IMR-90 (cell line): ENCODE data around the gene MRM2. TPM values are rescaled to one million over a fixed set of nuclear protein-coding genes. Genes with fewer than 3 reads are reported as not detected.

ENCODE experiments used
- ATAC-seq: fragments of 200-7000 bp; cut with Tn5 transposase; 2 replicates; pipeline ENCODE4 v1.9.1; 2020; ENCODE audit warnings: low read depth, mild to moderate bottlenecking, moderate library complexity
- BruUV-seq: library from RNA; stranded (reverse); fragments of 400-500 nt; replicated peaks from 2 replicates; lab custom pipeline; 2021; lab: Mats Ljungman, UMichigan
- CTCF ChIA-PET: fragments of 300-600 bp; formaldehyde crosslinking; extraction: SDS; loops from one replicate; lab custom pipeline; 2021; ENCODE audit warnings: antibody characterized with exemption; lab: Yijun Ruan, JAX
- POLR2A ChIA-PET: fragments of 300-600 bp; sonication (Branson Sonifier 250); formaldehyde crosslinking; loops from one replicate; lab custom pipeline; 2022; ENCODE audit warnings: antibody characterized with exemption; ENCODE audit not compliant: unreplicated experiment; lab: Charles Lee
- DNase-seq: peaks from one replicate; pipeline ENCODE4 v3.0.0; 2013
- H2AFZ ChIP-seq: replicated peaks from 2 replicates; pipeline ENCODE3; 2013; ENCODE audit warnings: low read length, mild to moderate bottlenecking; ENCODE audit not compliant: poor library complexity
- H2AK5ac ChIP-seq: 2 replicates; pipeline ENCODE4 v1.6.1; 2013; ENCODE audit warnings: low read depth, low read length, inconsistent platforms
- H2AK9ac ChIP-seq: replicated peaks from 2 replicates; pipeline ENCODE3; 2013; ENCODE audit warnings: mild to moderate bottlenecking, low read depth, low read length, moderate library complexity; ENCODE audit not compliant: poor library complexity
- H2BK120ac ChIP-seq: 2 replicates; pipeline ENCODE4 v1.6.1; 2013; ENCODE audit warnings: low read depth, low read length, inconsistent platforms
- H2BK15ac ChIP-seq: 3 replicates; pipeline ENCODE4 v1.6.1; 2013; ENCODE audit warnings: low read depth, low read length, inconsistent platforms
- H2BK20ac ChIP-seq: 2 replicates; pipeline ENCODE4 v1.6.1; 2013; ENCODE audit warnings: low read depth, mild to moderate bottlenecking, inconsistent platforms, low read length, moderate library complexity
- H2BK5ac ChIP-seq: 2 replicates; pipeline ENCODE4 v1.6.1; 2013; ENCODE audit warnings: mild to moderate bottlenecking, low read depth, low read length, inconsistent platforms; ENCODE audit not compliant: poor library complexity, severe bottlenecking
- H3K14ac ChIP-seq: replicated peaks from 2 replicates; pipeline ENCODE4 v1.6.1; 2013; ENCODE audit warnings: low read depth, low read length, inconsistent platforms
- H3K18ac ChIP-seq: 2 replicates; pipeline ENCODE4 v1.6.1; 2013; ENCODE audit warnings: low read depth, low read length, control low read depth
- H3K23ac ChIP-seq: 2 replicates; pipeline ENCODE4 v1.6.1; 2013; ENCODE audit warnings: low read depth, low read length, inconsistent platforms
- H3K27ac ChIP-seq: 2 replicates; pipeline ENCODE4 v1.5.1; 2013; ENCODE audit warnings: mild to moderate bottlenecking, control low read depth, low read length; ENCODE audit not compliant: insufficient read depth
- H3K27me3 ChIP-seq: 2 replicates; pipeline ENCODE4 v1.6.1; 2013; ENCODE audit warnings: low read length; ENCODE audit not compliant: control insufficient read depth, insufficient read depth
- H3K36me3 ChIP-seq: 2 replicates; pipeline ENCODE4 v1.6.1; 2013; ENCODE audit warnings: low read length, mixed read lengths; ENCODE audit not compliant: control insufficient read depth, insufficient read depth
- H3K4ac ChIP-seq: 2 replicates; pipeline ENCODE4 v1.6.1; 2013; ENCODE audit warnings: low read depth, low read length, inconsistent platforms
- H3K4me1 ChIP-seq: 2 replicates; pipeline ENCODE4 v1.6.1; 2013; ENCODE audit warnings: low read length, mixed read lengths; ENCODE audit not compliant: control insufficient read depth, insufficient read depth
- H3K4me2 ChIP-seq: 2 replicates; pipeline ENCODE4 v1.6.1; 2013; ENCODE audit warnings: low read depth, mild to moderate bottlenecking, control low read depth, low read length, moderate library complexity
- H3K4me3 ChIP-seq: 2 replicates; pipeline ENCODE4 v1.5.1; 2013; ENCODE audit warnings: low read depth, mild to moderate bottlenecking, control low read depth, low read length, moderate library complexity; ENCODE audit not compliant: insufficient read depth
- H3K56ac ChIP-seq: 2 replicates; pipeline ENCODE4 v1.6.1; 2013; ENCODE audit warnings: low read length, inconsistent platforms; ENCODE audit not compliant: insufficient read depth; ENCODE audit errors: extremely low read depth
- H3K79me1 ChIP-seq, 2 experiments: 2 replicates each; pipeline ENCODE4 v1.6.1; 2013; ENCODE audit warnings: low read length in 2 of 2, inconsistent platforms in 1 of 2, low read depth in 1 of 2
- H3K9ac ChIP-seq: 2 replicates; pipeline ENCODE4 v1.6.1; 2013; ENCODE audit warnings: low read depth, low read length, control low read depth
- H3K9me1 ChIP-seq: 2 replicates; pipeline ENCODE4 v1.6.1; 2013; ENCODE audit warnings: low read length, inconsistent platforms; ENCODE audit not compliant: insufficient read depth
- H3K9me3 ChIP-seq: 2 replicates; pipeline ENCODE4 v1.6.1; 2013; ENCODE audit warnings: low read length; ENCODE audit not compliant: control insufficient read depth, insufficient read depth
- H4K20me1 ChIP-seq: 2 replicates; pipeline ENCODE4 v1.6.1; 2013; ENCODE audit warnings: low read length, inconsistent platforms; ENCODE audit not compliant: insufficient read depth
- H4K5ac ChIP-seq: 2 replicates; pipeline ENCODE4 v1.6.1; 2013; ENCODE audit warnings: mild to moderate bottlenecking, low read depth, low read length, control low read depth
- H4K8ac ChIP-seq, 2 experiments: 2 replicates each; pipeline ENCODE4 v1.6.1; 2013; ENCODE audit warnings: low read depth in 2 of 2, low read length in 2 of 2, control low read depth in 1 of 2, inconsistent platforms in 1 of 2
- H4K91ac ChIP-seq: 2 replicates; pipeline ENCODE4 v1.6.1; 2013; ENCODE audit warnings: low read depth, low read length, inconsistent platforms; ENCODE audit not compliant: insufficient read depth
- CEBPB ChIP-seq: IDR thresholded peaks from 2 replicates; pipeline ENCODE4 v1.6.1; 2012; ENCODE audit warnings: low read depth, low read length, improper control_type of control experiment
- CTCF ChIP-seq: conservative IDR thresholded peaks from 2 replicates; pipeline ENCODE4 v1.5.1; 2012; ENCODE audit warnings: mild to moderate bottlenecking, low read depth, low read length, improper control_type of control experiment
- ELK1 ChIP-seq: fragments of 150-350 bp; IDR thresholded peaks from 2 replicates; pipeline ENCODE4 v1.6.1; 2016; ENCODE audit warnings: low read depth, mild to moderate bottlenecking, low read length, moderate library complexity, borderline replicate concordance
- FOS ChIP-seq: fragments of 150-350 bp; IDR thresholded peaks from 2 replicates; pipeline ENCODE4 v1.6.1; 2016; ENCODE audit warnings: low read depth, low read length
- RAD21 ChIP-seq: IDR thresholded peaks from 2 replicates; pipeline ENCODE4 v1.6.1; 2012; ENCODE audit warnings: low read length, improper control_type of control experiment
- RCOR1 ChIP-seq: IDR thresholded peaks from 2 replicates; pipeline ENCODE4 v1.6.1; 2012; ENCODE audit warnings: mild to moderate bottlenecking, low read length, improper control_type of control experiment; ENCODE audit not compliant: insufficient replicate concordance
- USF2 ChIP-seq: fragments of 150-350 bp; IDR thresholded peaks from 2 replicates; pipeline ENCODE4 v1.6.1; 2017; ENCODE audit warnings: mild to moderate bottlenecking, antibody characterized with exemption, low read length, low read depth
- WGBS, 2 experiments: methylation state at CpG; one replicate each; pipeline versions ENCODE4 v1.1.5 to v1.1.7; 2013; ENCODE audit warnings: missing lambda C conversion rate in 2 of 2; ENCODE audit not compliant: insufficient read length in 1 of 2; ENCODE audit errors: extremely low coverage in 2 of 2; 5-methylcytosine and 5-hydroxymethylcytosine counted together
- dilution Hi-C: fragments of 300-500 bp; cut with HindIII; formaldehyde crosslinking; loops from one replicate; pipeline ENCODE4 v1.14.3; 2018; ENCODE audit warnings: low sequenced_read_pairs; ENCODE audit not compliant: unreplicated experiment
- in situ Hi-C: fragments of 300-500 bp; cut with MboI; formaldehyde crosslinking; loops from 3 replicates; pipeline ENCODE4 v1.14.3; 2019; ENCODE audit warnings: low sequenced_read_pairs, inconsistent platforms, mixed read lengths
- intact Hi-C: fragments of 100-400 bp; cut with micrococcal nuclease; formaldehyde crosslinking; loops from 2 replicates; pipeline ENCODE4 v1.10.0; 2022
- polyA plus RNA-seq, 3 experiments: library from polyadenylated mRNA; depleted of rRNA; stranded (reverse); fragments of >200 nt; gene quantifications; 2 replicates each; pipeline ENCODE4 v1.2.3, GENCODE V29; 2012; ENCODE audit warnings: low replicate concordance in 1 of 3
- total RNA-seq: library from RNA; depleted of rRNA; stranded (reverse); fragments of >200 nt; gene quantifications from 2 replicates; pipeline ENCODE4 v1.2.3, GENCODE V29; 2012

Gene MRM2
- total and polyA plus RNA-seq, 2 of the 4 experiments (the other 2 are of a cell fraction) = 19.1 to 23.8 TPM

GRCh38 chr7:2274666-2275065, 32.7 kb upstream of the MRM2 start:
- ChIA-PET POLR2A (interaction anchor here (0.6 kb wide), 2 partner anchors 11 to 79 kb away, joined by 3 to 6 read pairs; no protein-coding TSS in a partner anchor), CTCF (interaction anchor here (0.6 kb wide), 1 partner anchor 14 kb away, joined by 3 read pairs; no protein-coding TSS in a partner anchor)
- Histone ChIP-seq H3K36me3 (peaks cover 19% of the 10 kb centered on the region), H2AFZ (no peak overlapping the region), H2BK5ac (no peak overlapping the region), H2AK5ac (no peak overlapping the region), H3K23ac (no peak overlapping the region), H3K9me3 (no peaks in the 10 kb centered on the region), H3K9me1 (no peaks in the 10 kb centered on the region), H3K9ac (no peak overlapping the region), H4K91ac (no peak overlapping the region), H3K27me3 (no peaks in the 10 kb centered on the region), H4K8ac (no peak overlapping the region), H2BK120ac (no peak overlapping the region), H3K56ac (no peak overlapping the region), H3K14ac (no peak overlapping the region), H4K5ac (no peak overlapping the region), H2BK20ac (no peak overlapping the region), H3K4me2 (no peak overlapping the region), H4K20me1 (peaks cover 4% of the 10 kb centered on the region), H3K79me1 (peaks cover 6 to 19% of the 10 kb centered on the region in 2 experiments), H3K4ac (no peak overlapping the region), H3K4me3 (no peak overlapping the region), H3K18ac (no peak overlapping the region), H3K27ac (no peak overlapping the region), H2BK15ac (no peak overlapping the region), H2AK9ac (no peak overlapping the region), H3K4me1 (peaks cover 7% of the 10 kb centered on the region)
- no peak for ATAC-seq
- in situ Hi-C loops (no loop called here), intact Hi-C loops (no loop called here), dilution Hi-C loops (no loop called here)
- TF ChIP-seq CTCF (no peak), RAD21 (no peak), CEBPB (no peak), RCOR1 (no peak), USF2 (no peak), FOS (no peak), ELK1 (no peak)
- WGBS, 2 experiments = 95% methylated on average over 3 of the region's 7 CpGs; no CpG with 5 or more reads in 1 of the 2 experiments
- no peak for DNase-seq
- BruUV-seq = no TSS peak
